Measurements from ENCODE around the gene PROZ. TPM values are rescaled to one million over a fixed set of nuclear protein-coding genes. Genes with fewer than 3 reads are reported as not detected.

PROZ gene
- total RNA-seq, 1 experiment from 2014 or later, result not detected

DNA sequence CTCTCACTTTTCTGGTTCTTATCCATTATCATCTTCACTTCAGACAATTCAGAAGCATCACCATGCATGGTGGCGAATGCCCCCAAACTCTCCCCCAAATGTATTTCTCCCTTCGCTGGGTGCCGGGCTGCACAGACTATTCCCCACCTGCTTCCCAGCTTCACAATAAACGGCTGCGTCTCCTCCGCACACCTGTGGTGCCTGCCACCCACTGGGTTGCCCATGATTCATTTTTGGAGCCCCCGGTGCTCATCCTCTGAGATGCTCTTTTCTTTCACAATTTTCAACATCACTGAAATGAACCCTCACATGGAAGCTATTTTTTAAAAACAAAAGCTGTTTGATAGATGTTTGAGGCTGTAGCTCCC is 38.6 kb upstream of the PROZ start:
- H2BK20ac ChIP-seq (ENCODE audit: low read depth, low read length, poor library complexity, severe bottlenecking), result no peak overlapping the region
- Mint-ChIP-seq H3K27ac (no peak overlapping the region), H3K4me3 (no peak overlapping the region), H3K36me3 (ENCODE audit: insufficient read depth in 1 of 3, low read depth in 3 of 3) (no peaks in the 10 kb centered on the region), H3K9me3 (no peaks in the 10 kb centered on the region), H3K4me1 (peaks cover 10 to 15% of the 10 kb centered on the region in 2 experiments), H3K27me3 (ENCODE audit: low read depth) (peaks cover 28% of the 10 kb centered on the region)
- H2AK5ac ChIP-seq (ENCODE audit: insufficient read length, low read length), result no peak overlapping the region
- H3K56ac ChIP-seq (ENCODE audit: insufficient read length, low read depth, low read length), result no peak overlapping the region
- H3K4ac ChIP-seq (ENCODE audit: low read depth, low read length), result no peak overlapping the region
- no peak overlapping the region for H2AFZ ChIP-seq (ENCODE audit: low read length)
- H3K27me3 ChIP-seq (ENCODE audit: insufficient read depth, low read length), result no peaks in the 10 kb centered on the region
- H4K5ac ChIP-seq (ENCODE audit: insufficient read length, low read depth, low read length), result no peak overlapping the region
- no peaks in the 10 kb centered on the region for H4K20me1 ChIP-seq (ENCODE audit: control insufficient read depth, insufficient read depth, insufficient read length)
- no peak overlapping the region for H3K18ac ChIP-seq (ENCODE audit: insufficient read length, low read depth, low read length)
- H3K23me2 ChIP-seq (ENCODE audit: insufficient read length, low read depth, low read length, poor library complexity, severe bottlenecking), result no peaks in the 10 kb centered on the region
- no peak overlapping the region for H4K8ac ChIP-seq (replicated peaks; ENCODE audit: insufficient read length, low read depth, low read length)
- H3K79me1 ChIP-seq (ENCODE audit: insufficient read depth, low read depth, low read length, poor library complexity, severe bottlenecking), result no peaks in the 10 kb centered on the region
- H3K23ac ChIP-seq (ENCODE audit: insufficient read length, low read depth, low read length), result no peak overlapping the region
- no peaks in the 10 kb centered on the region for H3K79me2 ChIP-seq (ENCODE audit: insufficient read depth, low read length)
- no CpG with 5 or more reads among the region's 7 CpGs for WGBS (ENCODE audit: extremely low coverage, insufficient read length, low lambda C conversion rate)
- H3K14ac ChIP-seq (ENCODE audit: insufficient read depth, low read length), result no peak overlapping the region
- no peak overlapping the region for H4K91ac ChIP-seq (ENCODE audit: insufficient read length, low read depth, low read length)
- H3K4me2 ChIP-seq (ENCODE audit: insufficient read depth, insufficient read length, low read length), result no peak overlapping the region
- no peaks in the 10 kb centered on the region for H3K9me3 ChIP-seq (ENCODE audit: control insufficient read depth, low read depth, low read length)
- TF ChIP-seq, protein P1, sequence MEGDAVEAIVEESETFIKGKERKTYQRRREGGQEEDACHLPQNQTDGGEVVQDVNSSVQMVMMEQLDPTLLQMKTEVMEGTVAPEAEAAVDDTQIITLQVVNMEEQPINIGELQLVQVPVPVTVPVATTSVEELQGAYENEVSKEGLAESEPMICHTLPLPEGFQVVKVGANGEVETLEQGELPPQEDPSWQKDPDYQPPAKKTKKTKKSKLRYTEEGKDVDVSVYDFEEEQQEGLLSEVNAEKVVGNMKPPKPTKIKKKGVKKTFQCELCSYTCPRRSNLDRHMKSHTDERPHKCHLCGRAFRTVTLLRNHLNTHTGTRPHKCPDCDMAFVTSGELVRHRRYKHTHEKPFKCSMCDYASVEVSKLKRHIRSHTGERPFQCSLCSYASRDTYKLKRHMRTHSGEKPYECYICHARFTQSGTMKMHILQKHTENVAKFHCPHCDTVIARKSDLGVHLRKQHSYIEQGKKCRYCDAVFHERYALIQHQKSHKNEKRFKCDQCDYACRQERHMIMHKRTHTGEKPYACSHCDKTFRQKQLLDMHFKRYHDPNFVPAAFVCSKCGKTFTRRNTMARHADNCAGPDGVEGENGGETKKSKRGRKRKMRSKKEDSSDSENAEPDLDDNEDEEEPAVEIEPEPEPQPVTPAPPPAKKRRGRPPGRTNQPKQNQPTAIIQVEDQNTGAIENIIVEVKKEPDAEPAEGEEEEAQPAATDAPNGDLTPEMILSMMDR (conservative IDR thresholded peaks at IDR 0.05), result no peak
- no peak overlapping the region for H3T11ph ChIP-seq (ENCODE audit: low read length)
- no peak overlapping the region for H3K27ac ChIP-seq (ENCODE audit: insufficient read length, low read depth, low read length)
- no peak overlapping the region for H3K9ac ChIP-seq (ENCODE audit: extremely low read depth, insufficient read length, low read length)
- DNase-seq, result no peak
- no peak overlapping the region for H2BK15ac ChIP-seq (ENCODE audit: low read depth, low read length)
- H2BK5ac ChIP-seq (ENCODE audit: insufficient read length, low read length), result no peak overlapping the region
- H3K4me1 ChIP-seq (ENCODE audit: insufficient read depth, low read length), result no peaks in the 10 kb centered on the region; the same call in 1 of the 2 replicates
- no peak overlapping the region for H2BK120ac ChIP-seq (ENCODE audit: low read depth, low read length, poor library complexity, severe bottlenecking)
- H2BK12ac ChIP-seq (ENCODE audit: insufficient read length, low read depth, low read length), result no peak overlapping the region

Measured in H9 (cell line).